Measurements from ENCODE around the gene DAB2IP.

The DAB2IP gene

DNA sequence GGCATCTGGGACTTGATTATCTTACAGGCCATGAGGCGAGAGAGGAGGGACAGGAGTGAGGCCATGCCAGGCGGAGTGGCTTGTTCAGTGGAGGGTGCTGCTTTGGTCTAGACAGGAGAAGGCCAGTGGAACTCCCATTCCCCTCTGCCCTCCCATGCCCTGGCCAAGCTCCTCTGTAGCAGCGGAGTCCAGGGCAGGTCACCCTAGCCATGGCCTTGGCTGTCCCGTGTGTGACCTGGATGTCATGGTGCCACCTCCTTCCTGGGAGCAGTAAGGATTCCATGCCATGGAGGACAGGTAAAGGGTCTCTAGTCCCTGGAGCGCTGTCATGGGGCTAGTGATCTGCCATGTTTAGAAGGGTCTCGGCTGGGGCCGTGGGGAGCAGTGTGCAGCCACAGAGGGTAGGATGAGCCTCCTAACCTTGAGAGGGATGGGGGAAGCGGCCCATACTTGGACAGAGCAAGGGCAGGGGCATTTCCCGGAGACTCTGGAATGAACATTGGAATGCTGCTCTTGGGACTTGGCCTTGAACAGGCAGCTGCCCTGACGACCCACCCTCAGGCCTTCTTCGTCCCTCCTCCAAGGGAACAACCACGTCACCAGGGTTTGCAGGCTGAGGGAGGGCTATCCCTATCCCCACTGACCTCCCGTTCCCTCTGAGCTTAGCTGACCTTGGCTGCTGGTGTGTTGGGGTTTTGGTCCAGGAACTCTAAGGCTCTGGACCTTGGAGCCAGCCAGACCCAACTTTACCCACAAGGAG is 100.4 kb downstream of the DAB2IP start:
- in situ Hi-C loops (cut with MboI; ENCODE audit: low sequenced_read_pairs, unreplicated experiment): no loop called here
- TF ChIP-seq, protein P1, sequence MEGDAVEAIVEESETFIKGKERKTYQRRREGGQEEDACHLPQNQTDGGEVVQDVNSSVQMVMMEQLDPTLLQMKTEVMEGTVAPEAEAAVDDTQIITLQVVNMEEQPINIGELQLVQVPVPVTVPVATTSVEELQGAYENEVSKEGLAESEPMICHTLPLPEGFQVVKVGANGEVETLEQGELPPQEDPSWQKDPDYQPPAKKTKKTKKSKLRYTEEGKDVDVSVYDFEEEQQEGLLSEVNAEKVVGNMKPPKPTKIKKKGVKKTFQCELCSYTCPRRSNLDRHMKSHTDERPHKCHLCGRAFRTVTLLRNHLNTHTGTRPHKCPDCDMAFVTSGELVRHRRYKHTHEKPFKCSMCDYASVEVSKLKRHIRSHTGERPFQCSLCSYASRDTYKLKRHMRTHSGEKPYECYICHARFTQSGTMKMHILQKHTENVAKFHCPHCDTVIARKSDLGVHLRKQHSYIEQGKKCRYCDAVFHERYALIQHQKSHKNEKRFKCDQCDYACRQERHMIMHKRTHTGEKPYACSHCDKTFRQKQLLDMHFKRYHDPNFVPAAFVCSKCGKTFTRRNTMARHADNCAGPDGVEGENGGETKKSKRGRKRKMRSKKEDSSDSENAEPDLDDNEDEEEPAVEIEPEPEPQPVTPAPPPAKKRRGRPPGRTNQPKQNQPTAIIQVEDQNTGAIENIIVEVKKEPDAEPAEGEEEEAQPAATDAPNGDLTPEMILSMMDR (IDR thresholded peaks at IDR 0.05; ENCODE audit: borderline replicate concordance, control extremely low read depth, extremely low read depth, insufficient read depth, missing control alignments): no peak
- no peak for DNase-seq (ENCODE audit: low spot score)

DNA sequence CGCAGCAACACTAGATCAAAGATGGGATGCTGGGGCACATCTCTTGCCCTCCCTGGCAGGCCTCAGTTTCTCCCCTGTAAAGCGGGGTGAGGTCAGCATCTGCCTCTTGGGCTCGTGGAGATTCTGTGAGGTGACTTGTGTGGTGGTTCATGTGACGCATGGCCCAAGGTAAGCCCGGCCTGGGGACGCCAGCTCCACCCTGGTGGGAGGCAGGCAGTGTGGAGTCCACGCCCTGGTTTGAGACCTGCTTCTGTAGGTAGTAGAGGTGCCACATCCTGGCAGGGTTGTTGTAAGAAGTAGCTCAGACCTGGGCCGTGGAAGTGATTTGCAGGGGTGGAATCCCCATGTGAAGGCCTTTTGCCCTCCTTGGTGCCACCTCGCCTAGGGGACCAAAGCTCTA is 101.5 kb downstream of the DAB2IP start:
- in situ Hi-C loops (cut with MboI; ENCODE audit: low sequenced_read_pairs, unreplicated experiment): no loop called here
- DNase-seq (ENCODE audit: low spot score): no peak
- TF ChIP-seq, protein P1 (IDR thresholded peaks at IDR 0.05; ENCODE audit: borderline replicate concordance, control extremely low read depth, extremely low read depth, insufficient read depth, missing control alignments): no peak

DNA sequence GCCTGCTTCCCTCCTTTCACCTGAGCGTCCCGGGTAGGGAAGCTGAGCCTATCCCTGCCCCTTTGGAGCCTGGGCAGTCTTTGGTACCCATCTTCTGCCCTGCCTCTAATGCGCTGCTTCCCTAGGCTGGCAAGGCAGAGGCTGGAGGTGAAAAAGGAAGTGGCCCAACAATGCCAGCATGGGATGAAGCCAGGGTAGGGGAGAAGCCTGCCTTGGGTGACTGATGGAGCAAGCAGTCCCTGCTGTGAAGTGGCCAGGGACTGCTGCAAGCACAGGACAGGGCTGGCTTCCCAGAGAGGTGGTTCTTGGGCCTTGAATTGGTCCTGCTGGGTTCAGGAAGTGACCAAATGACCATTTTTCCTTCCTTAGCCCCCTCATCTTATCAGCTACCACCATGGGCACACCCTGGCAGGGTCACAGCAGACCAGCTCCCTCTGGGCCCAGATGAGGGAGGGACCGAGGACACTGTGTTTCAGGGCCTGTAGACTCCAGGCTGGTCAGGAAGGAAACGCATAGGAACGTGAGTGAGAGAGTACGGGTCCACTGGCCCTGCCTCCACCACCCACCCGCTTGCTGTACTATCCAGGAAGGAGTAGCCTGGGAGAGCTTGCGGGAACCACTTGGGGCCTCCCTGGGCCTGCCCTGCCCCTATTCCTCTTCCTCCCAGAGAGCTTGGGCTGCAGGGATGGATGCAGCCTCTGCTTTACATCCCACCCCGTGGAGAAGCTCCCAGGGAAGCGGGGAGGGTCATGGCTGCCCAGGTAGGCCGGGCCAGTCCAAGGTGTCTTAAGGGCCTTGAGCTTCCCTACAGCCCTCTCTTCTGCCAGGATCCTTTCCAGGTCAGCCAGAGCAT is 102.6 kb downstream of the DAB2IP start:
- DNase-seq (ENCODE audit: low spot score): no peak
- in situ Hi-C loops (cut with MboI; ENCODE audit: low sequenced_read_pairs, unreplicated experiment): no loop called here
- TF ChIP-seq, protein P1 (IDR thresholded peaks at IDR 0.05; ENCODE audit: borderline replicate concordance, control extremely low read depth, extremely low read depth, insufficient read depth, missing control alignments): no peak

DNA sequence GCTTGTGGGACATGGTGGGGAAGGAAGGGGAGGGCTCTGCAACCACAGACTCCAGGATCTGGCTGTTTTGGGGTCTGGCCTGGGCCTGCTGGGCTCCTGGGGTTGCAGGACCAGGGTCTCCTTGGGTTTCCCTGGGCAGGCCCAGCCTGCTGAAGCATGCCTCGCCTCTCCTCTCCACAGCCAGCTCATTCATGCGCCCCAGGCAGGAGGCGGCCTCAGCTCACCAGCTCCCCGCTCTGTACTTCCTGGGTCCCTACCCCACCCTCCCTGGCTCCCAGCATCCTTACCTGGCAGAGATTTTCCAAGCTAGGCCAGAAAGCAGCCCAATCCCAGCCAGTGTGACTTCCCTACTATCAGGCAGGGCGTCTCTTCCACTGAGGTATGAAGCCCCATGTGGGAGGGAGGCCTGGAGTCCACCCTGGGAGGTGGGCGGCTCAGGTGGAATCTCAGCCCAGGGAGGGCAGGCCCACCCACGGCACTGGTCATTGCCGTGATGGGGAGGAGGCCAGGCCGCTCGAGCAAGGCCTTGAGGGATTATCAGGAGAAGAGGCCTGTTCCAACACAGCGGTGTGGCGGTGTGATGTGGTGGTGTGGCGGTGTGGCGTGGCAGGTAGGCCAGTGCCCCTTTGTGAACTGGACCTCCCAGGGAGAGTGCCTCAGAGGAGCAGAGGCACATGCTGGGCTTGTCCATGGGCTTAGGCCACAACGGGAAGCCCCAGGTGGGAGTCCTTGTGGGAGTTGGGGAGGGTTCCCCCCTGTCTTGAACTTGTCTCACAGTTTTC is 103.4 kb downstream of the DAB2IP start:
- DNase-seq (ENCODE audit: low spot score): no peak
- in situ Hi-C loops (cut with MboI; ENCODE audit: low sequenced_read_pairs, unreplicated experiment): no loop called here
- TF ChIP-seq, protein P1 (IDR thresholded peaks at IDR 0.05; ENCODE audit: borderline replicate concordance, control extremely low read depth, extremely low read depth, insufficient read depth, missing control alignments): no peak

DNA sequence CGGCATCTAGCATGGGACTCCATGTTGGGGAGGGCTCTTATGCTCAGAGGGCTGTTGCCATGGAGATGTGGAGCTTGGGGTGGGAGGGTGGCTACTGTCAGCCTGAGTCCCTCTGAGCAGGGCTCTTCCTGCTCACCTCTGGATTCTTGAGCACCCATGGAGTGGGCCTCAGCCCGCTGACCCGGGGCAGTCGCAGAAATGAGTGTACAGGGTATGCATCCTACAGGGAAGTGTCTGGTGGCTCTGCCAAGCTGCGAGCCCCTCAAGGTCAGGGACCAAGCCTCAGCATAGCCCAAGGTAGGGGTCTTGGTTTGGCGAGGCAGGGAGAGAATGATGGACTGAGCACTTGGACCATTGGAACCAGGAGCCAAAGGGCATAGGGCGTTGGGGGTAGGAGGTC is 104.1 kb downstream of the DAB2IP start:
- TF ChIP-seq, protein P1 (IDR thresholded peaks at IDR 0.05; ENCODE audit: borderline replicate concordance, control extremely low read depth, extremely low read depth, insufficient read depth, missing control alignments): no peak
- in situ Hi-C loops (cut with MboI; ENCODE audit: low sequenced_read_pairs, unreplicated experiment): no loop called here
- no peak for DNase-seq (ENCODE audit: low spot score)

Data from GM13976 (cell line).